SK-MEL-5 (cell line): ENCODE results near the gene SRGAP2B. TPM values are rescaled to one million over a fixed set of nuclear protein-coding genes. Genes with fewer than 3 reads are reported as not detected.
A peak's percentile ranks its signal among the peaks of the same experiment; 100 is the strongest.
"Not testable (repeated sequence)": the region's sequence is repeated elsewhere in the genome, so short reads cannot be mapped to it uniquely, and the experiment has no call there.

Source experiments
- DNase-seq: peaks from one replicate; pipeline ENCODE4 v3.0.0-alpha.2; 2016; ENCODE audit warnings: low read depth, low spot score
- in situ Hi-C: cut with HindIII; loops from 2 replicates; pipeline ENCODE4 v1.10.0; 2016; ENCODE audit warnings: low sequenced_read_pairs, high pct_unique_total_duplicates, low pct_unique_long_range_greater_than_20kb
- small RNA-seq, 2 experiments: library from RNA; depleted of rRNA; stranded (forward); fragments of <200 nt; gene quantifications; one replicate each; pipeline ENCODE3, GENCODE V24; 2014
- total RNA-seq: library from RNA; depleted of rRNA; stranded (reverse); fragments of >200 nt; shearing (Covaris generic); gene quantifications from 2 replicates; pipeline ENCODE4 v1.2.3, GENCODE V29; 2014; rRNA removed

SRGAP2B gene
- total RNA-seq, 1 experiment from 2014 or later: 41.4 TPM

- in situ Hi-C loops, DNase-seq: not testable (repeated sequence)
Measured at GRCh38 chr1:144900841-144901240, 194.3 kb downstream of the SRGAP2B start.

GRCh38 chr1:144894454-144895201 lies 200.5 kb downstream of the SRGAP2B start:
- in situ Hi-C loops, DNase-seq: not testable (repeated sequence)

DNA sequence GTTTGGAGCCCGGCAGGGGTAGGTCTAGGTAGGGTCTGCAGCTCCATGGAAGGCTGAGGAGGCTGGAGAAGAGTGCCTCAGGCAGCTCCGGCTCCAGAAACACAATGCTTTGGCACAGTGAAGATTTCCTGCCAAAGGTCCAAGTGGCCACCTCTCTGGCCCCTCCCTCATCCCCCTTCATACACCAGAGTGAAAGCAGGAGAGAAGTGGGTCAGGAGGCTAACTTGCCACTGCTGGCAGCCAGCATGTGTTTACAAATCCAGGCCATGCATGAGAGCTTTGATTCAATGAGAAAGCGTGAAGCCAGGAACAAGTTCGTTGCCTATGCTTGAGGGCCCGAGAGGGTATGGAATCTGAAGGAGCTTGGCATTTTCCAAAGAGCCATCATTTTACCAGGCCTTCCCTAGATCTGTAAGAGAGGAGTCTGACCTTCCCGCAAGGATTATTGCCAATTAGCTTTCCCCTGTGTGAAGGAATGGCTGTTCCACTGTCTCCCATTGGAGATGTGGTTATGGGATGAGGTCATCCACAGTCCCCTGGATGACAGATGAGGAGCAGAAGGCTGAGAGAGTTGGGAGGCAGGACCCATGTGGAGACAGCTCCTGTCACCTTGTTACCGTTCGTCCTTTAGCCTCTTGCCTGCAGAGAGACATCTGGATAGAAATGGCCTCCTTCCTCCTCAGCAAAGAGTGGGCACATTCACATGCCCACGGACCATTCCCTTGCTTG lies 201.3 kb downstream of the SRGAP2B start:
- DNase-seq, in situ Hi-C loops: not testable (repeated sequence)

DNA sequence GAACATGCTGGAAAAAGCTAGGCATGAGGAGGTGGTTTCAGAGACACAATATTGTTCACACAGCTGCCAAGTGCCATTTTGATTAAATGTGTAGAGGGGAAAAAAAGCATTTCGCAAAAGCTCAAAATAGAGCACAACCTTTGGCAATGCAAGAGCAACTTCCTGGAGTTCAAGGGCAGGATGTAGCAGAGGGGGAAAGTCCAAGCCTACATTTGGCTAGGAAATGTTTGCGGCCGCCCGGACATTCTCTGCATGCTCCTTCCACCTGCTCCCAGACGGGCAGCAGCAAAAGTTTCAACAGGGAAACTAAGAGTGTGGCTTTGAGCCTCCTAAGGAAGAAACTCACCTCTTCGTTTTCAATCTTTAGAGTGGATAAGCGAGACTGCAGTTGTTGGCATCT lies 202.1 kb downstream of the SRGAP2B start:
- DNase-seq, in situ Hi-C loops: not testable (repeated sequence)

- DNase-seq, in situ Hi-C loops: not testable (repeated sequence)
Measured at GRCh38 chr1:144889450-144890115, 205.5 kb downstream of the SRGAP2B start.

DNA sequence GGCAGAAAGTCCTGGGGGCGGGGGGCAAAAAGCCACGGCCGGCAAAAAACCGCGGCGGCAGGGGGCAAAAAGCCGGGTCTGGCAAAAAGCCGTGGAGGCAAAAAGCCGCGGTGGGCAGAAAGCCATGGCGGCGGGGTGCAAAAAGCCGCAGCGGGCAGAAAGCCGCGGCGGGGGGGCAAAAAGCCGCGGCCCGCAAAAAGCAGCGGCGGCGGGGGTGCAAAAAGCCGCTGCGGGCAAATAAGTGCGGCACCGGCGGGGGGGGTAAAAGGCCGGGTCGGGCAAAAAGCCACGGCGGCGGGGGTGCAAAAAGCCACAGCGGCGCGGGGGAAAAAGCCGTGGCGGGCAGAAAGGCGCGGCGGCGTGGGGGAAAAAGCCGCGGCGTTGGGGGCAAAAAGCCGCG lies 212.1 kb downstream of the SRGAP2B start:
- in situ Hi-C loops: not testable (repeated sequence)
- peak; percentile 10 for DNase-seq

- in situ Hi-C loops, DNase-seq: not testable (repeated sequence)
Measured at GRCh38 chr1:144882343-144882742, 212.8 kb downstream of the SRGAP2B start.

GRCh38 chr1:144858607-144859006 lies 236.5 kb downstream of the SRGAP2B start:
- DNase-seq, in situ Hi-C loops: not testable (repeated sequence)

Small RNA genes lying within 50 kb of the gene (small RNA-seq; reads per million reads assigned to genes)
- 0 reads per million in 2 experiments for gene AC242498.1

Other genes with a start within 250 kb of the SRGAP2B start
- gene FAM72D, start 646 bp upstream of the SRGAP2B start, total RNA-seq: 5.8 TPM in 2 replicates
- not detected in 2 replicates for gene PPIAL4D, start 146.8 kb upstream of the SRGAP2B start, total RNA-seq